Measurements from ENCODE around the gene TIMM22. TPM values are rescaled to one million over a fixed set of nuclear protein-coding genes. Genes with fewer than 3 reads are reported as not detected.
A peak's percentile ranks its signal among the peaks of the same experiment; 100 is the strongest.

The TIMM22 gene
- total and polyA plus RNA-seq, 2 donors from 2014 or later = 14.6 to 17.3 TPM

DNA sequence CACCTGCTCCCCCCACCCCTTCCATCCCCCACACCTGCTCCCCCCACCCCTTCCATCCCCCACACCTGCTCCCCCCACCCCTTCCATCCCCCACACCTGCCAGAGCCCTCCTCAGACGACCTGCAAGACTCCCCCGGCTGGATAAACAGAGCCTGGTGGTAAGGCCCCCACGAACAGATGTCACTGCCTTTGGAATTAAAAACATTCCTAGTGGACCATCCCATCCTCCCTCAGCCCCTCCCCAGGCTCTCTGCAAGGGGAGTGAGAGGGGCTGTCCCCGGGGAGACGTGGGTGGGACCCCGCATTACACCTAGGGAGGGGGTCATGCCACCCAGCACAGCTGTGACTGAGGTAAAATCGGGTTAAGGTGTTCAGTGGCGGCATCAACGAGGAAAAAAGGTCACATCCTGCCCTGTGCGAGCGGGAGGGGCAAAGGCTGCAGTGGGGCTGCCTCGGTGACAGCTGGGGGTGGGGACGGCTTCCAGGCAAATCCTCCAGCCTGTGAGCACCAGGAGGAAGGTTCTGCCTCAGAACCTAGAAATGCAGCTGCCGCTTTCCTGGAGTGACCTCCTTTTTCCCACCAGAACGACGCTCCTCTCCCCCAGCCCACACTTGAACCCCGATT lies 38.7 kb downstream of the TIMM22 start:
- Histone ChIP-seq H3K9ac (ENCODE audit: low read length in 3 of 3) (no peak overlapping the region), H3K4me1 (ENCODE audit: control insufficient read depth in 2 of 3, insufficient read depth in 2 of 3, low read depth in 1 of 3, low read length in 3 of 3) (peaks cover 0 to 10% (median 0%) of the 10 kb centered on the region in 3 donors), H3K27me3 (ENCODE audit: control insufficient read depth, insufficient read depth, low read length) (no peaks in the 10 kb centered on the region), H3K27ac (ENCODE audit: low read depth in 2 of 2, low read length in 2 of 2) (no peak overlapping the region), H3K36me3 (ENCODE audit: control insufficient read depth in 2 of 3, insufficient read depth in 3 of 3, low read length in 3 of 3) (no peaks in the 10 kb centered on the region), H3K4me3 (ENCODE audit: low read length in 3 of 3) (no peak overlapping the region), H3K9me3 (ENCODE audit: control insufficient read depth in 2 of 3, insufficient read depth in 1 of 3, low read length in 3 of 3) (no peaks in the 10 kb centered on the region)
- intact Hi-C loops (cut with DNase I) = no loop called here
- TF ChIP-seq, protein P1, sequence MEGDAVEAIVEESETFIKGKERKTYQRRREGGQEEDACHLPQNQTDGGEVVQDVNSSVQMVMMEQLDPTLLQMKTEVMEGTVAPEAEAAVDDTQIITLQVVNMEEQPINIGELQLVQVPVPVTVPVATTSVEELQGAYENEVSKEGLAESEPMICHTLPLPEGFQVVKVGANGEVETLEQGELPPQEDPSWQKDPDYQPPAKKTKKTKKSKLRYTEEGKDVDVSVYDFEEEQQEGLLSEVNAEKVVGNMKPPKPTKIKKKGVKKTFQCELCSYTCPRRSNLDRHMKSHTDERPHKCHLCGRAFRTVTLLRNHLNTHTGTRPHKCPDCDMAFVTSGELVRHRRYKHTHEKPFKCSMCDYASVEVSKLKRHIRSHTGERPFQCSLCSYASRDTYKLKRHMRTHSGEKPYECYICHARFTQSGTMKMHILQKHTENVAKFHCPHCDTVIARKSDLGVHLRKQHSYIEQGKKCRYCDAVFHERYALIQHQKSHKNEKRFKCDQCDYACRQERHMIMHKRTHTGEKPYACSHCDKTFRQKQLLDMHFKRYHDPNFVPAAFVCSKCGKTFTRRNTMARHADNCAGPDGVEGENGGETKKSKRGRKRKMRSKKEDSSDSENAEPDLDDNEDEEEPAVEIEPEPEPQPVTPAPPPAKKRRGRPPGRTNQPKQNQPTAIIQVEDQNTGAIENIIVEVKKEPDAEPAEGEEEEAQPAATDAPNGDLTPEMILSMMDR (IDR thresholded peaks at IDR 0.05; ENCODE audit: borderline replicate concordance, extremely low read depth, insufficient read depth) = no peak
- DNase-seq (peak in 4 of 5 donors; percentile 40 to 69 (median 59)), FAIRE-seq (no peak)

DNA sequence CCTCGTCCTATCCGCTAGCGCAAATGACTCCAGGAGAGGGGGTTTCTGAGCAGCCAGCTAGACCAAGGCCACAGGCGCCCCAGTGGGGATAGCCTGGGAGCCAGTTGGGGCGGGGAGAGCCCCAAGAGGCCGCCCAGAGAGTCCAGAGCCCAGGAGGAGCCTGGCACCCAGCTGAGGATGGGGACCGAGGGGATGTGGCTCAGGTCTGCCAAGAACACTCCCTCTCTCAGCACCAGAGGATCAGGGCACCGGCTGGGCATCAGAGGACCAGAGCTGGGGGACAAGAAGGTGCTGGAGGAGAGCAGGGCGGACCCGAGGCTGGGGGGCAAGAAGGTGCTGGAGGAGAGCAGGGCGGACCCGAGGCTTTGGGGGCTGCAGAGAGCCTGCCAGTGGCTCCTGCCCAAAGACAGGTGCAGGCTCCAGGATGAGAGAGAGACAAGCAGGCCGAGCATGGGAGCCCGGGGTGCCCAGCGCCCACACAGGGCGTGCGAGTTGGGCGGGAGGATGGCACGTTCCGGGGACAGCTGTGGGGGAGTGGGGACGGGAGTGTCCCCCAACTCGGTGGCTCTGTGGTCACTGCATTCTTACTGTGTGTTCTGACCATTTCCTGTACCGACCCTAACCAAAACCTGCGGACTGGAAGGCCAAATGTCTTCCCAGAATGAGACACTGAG lies 39.4 kb downstream of the TIMM22 start:
- TF ChIP-seq, protein P1 (IDR thresholded peaks at IDR 0.05; ENCODE audit: borderline replicate concordance, extremely low read depth, insufficient read depth) = no peak
- DNase-seq = no peak
- Histone ChIP-seq H3K9ac (ENCODE audit: low read length in 3 of 3) (no peak overlapping the region), H3K9me3 (ENCODE audit: control insufficient read depth in 2 of 3, insufficient read depth in 1 of 3, low read length in 3 of 3) (no peaks in the 10 kb centered on the region), H3K4me1 (ENCODE audit: control insufficient read depth in 2 of 3, insufficient read depth in 2 of 3, low read depth in 1 of 3, low read length in 3 of 3) (peaks cover 0 to 10% (median 0%) of the 10 kb centered on the region in 3 donors), H3K27ac (ENCODE audit: low read depth in 2 of 2, low read length in 2 of 2) (no peak overlapping the region), H3K36me3 (ENCODE audit: control insufficient read depth in 2 of 3, insufficient read depth in 3 of 3, low read length in 3 of 3) (no peaks in the 10 kb centered on the region), H3K4me3 (ENCODE audit: low read length in 3 of 3) (no peak overlapping the region), H3K27me3 (ENCODE audit: control insufficient read depth, insufficient read depth, low read length) (no peaks in the 10 kb centered on the region)
- intact Hi-C loops (cut with DNase I) = no loop called here
- FAIRE-seq = no peak

DNA sequence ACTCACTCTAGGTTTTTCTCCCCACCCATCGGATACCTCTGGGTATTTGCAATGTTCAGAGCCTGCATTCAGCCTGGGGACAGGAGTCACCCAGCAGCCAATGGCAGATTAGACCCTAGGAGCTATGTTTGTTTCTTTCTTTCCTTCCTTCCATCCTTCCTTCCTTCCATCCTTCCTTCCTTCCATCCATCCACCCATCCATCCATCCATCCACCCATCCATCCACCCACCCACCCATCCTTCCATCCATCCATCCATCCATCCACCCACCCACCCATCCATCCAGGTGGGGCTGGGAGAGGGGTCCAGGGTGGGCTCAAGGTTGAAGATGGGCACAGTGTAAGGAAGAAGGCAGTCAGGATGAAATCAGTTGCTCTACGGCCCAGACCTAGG lies 39.9 kb downstream of the TIMM22 start:
- no peak for DNase-seq
- intact Hi-C loops (cut with DNase I) = no loop called here
- no peak overlapping the region for H3K4me3 ChIP-seq (ENCODE audit: low read length in 3 of 3)
- H3K27me3 ChIP-seq (ENCODE audit: control insufficient read depth, insufficient read depth, low read length) = no peaks in the 10 kb centered on the region
- H3K36me3 ChIP-seq (ENCODE audit: control insufficient read depth in 2 of 3, insufficient read depth in 3 of 3, low read length in 3 of 3) = no peaks in the 10 kb centered on the region
- TF ChIP-seq, protein P1 (IDR thresholded peaks at IDR 0.05; ENCODE audit: borderline replicate concordance, extremely low read depth, insufficient read depth) = no peak
- FAIRE-seq = no peak
- no peaks in the 10 kb centered on the region for H3K9me3 ChIP-seq (ENCODE audit: control insufficient read depth in 2 of 3, insufficient read depth in 1 of 3, low read length in 3 of 3)
- H3K27ac ChIP-seq (ENCODE audit: low read depth in 2 of 2, low read length in 2 of 2) = no peak overlapping the region
- peaks cover 0 to 10% (median 0%) of the 10 kb centered on the region in 3 donors for H3K4me1 ChIP-seq (ENCODE audit: control insufficient read depth in 2 of 3, insufficient read depth in 2 of 3, low read depth in 1 of 3, low read length in 3 of 3)
- no peak overlapping the region for H3K9ac ChIP-seq (ENCODE audit: low read length in 3 of 3)

All from kidney (tissue), 14 donors.